Measurements from ENCODE around the gene TMEM255B.
"Not testable (repeated sequence)": the region's sequence is repeated elsewhere in the genome, so short reads cannot be mapped to it uniquely, and the experiment has no call there.

Gene TMEM255B

DNA sequence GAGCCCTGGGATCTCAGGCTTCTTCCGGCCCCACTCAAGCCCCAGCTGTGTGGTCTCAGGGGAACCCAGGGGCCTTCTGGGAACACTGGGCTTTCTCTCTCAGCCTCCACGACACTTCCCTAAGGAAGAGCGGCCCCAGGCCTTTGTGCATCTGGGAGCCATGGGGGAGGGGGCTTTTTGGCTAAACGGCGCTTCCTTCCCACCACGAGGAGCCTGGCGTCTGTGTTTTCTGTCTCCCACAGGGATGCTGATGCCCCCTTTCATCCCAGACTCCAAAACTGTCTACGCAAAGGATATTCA, 24.2 kb upstream of the TMEM255B start:
- DNase-seq (ENCODE audit: low read depth) = no peak

GRCh38 chr13:113735194-113735593, 23.8 kb upstream of the TMEM255B start:
- DNase-seq (ENCODE audit: low read depth) = no peak

GRCh38 chr13:113735750-113736149, 23.3 kb upstream of the TMEM255B start:
- no peak for DNase-seq (ENCODE audit: low read depth)

GRCh38 chr13:113736258-113736731, 22.7 kb upstream of the TMEM255B start:
- no peak for DNase-seq (ENCODE audit: low read depth)

DNA sequence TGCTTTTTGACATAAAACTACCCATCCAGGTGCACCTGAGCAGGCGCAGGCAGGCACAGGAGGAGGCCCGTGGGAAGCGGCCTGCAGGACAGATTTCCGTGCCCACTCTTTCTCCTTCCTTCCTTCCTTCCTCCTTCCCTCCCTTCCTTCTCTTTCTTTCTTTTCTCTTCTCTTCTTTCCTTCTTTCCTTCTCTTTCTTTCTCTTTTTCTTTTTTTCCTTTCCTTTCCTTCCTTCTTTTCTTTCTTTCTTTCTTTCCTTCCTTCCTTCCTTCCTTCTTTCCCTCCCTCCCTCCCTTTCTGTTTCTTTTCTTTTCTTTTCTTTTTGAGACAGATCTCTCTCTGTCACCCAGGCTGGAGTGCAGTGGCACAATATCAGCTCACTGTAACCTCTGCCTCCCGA, 21.2 kb upstream of the TMEM255B start:
- DNase-seq (ENCODE audit: low read depth) = no peak

GRCh38 chr13:113739527-113740285, 19.3 kb upstream of the TMEM255B start:
- DNase-seq (ENCODE audit: low read depth) = no peak

DNA sequence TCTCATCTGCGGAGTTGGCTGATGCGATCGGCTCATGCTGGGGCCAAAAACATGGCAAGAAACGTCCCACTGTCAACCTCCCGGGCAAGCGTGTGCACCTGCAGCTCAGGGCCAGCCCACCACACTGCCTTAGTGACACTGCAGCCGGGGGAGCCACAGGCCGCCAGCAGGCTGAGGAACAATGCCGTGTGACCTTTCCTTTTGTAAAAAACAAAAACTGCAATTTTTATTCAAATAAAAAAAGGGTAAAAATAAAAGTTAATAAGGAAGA, 18.8 kb upstream of the TMEM255B start:
- DNase-seq (ENCODE audit: low read depth) = no peak

- no peak for DNase-seq (ENCODE audit: low read depth)
Measured at GRCh38 chr13:113740661-113741060, 18.4 kb upstream of the TMEM255B start.

GRCh38 chr13:113741191-113741668, 17.8 kb upstream of the TMEM255B start:
- DNase-seq (ENCODE audit: low read depth) = no peak

GRCh38 chr13:113742000-113742441, 17.0 kb upstream of the TMEM255B start:
- no peak for DNase-seq (ENCODE audit: low read depth)

DNA sequence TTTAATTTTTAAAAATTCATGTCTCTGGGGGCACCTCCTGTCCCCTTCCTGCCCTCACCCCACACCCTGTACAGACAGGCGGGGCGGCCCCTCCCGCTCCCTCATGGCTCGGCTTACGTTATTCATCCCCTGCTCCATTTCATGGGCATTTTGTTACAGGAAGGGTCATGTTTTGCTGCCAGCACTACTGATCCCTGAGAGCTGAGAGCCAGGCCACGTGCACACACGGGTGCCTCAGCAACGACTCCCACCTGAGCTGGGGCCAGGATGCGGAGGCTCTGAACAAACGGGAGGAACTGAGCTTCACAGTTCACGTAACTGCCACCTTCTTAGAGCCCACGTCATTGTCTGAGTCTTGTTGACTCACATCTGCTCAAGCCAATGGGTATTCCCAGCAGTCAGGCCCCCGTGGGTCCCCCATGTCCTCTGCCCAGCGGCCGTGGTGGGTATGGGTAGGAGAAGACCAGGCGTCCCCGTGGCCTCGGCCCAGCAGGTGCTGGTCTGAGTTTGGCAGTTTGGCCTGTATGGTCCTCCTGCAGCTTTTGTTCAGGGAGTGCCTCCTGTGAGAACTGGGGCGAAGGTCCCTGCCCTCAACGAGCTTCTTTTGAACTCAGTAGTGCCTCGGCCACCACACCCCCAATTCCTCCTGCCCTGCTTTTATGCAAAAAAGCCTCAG, 16.4 kb upstream of the TMEM255B start:
- no peak for DNase-seq (ENCODE audit: low read depth)

DNA sequence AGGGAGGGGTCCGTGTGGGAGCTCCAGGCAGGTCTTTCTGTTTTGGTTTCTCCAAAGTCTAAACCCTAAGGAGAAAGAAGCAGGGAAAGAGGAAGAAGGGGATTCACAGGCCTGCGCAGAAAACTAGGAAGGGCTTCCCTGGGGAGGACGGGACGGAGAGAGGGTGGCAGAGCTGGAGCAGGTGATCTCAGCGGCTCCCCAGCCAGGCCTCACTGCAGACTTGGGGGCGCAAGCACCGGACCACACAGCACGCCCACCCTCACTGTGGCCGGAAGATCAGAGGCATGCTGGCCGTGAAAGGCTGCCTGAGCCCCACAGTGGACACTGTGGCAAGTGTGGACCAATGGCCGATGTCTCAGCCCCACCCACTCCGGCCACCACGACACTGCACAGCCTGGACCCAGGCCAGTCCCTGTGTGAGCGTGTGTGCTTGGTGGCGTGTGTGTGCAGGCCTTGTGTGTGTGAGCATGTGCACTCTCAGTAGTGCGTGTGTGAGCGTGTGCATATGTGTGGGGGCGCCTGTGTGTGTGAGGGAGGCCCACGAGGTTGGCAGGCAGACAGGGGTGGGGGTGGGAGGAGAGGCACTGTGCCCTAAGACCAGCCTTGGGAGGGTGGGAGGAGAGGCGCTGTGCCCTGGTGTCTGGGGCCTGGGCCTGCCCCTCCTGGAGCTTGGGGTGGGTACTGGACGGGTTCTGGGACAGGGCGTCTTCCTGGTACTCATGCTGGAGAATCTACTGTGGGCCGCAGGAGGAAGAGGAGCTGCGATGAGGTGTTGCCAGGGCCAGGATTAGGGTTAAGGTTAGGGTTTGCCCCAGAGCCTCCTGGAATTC, 15.4 kb upstream of the TMEM255B start:
- DNase-seq (ENCODE audit: low read depth) = no peak

GRCh38 chr13:113744197-113745000, 14.6 kb upstream of the TMEM255B start:
- DNase-seq (ENCODE audit: low read depth) = no peak

DNA sequence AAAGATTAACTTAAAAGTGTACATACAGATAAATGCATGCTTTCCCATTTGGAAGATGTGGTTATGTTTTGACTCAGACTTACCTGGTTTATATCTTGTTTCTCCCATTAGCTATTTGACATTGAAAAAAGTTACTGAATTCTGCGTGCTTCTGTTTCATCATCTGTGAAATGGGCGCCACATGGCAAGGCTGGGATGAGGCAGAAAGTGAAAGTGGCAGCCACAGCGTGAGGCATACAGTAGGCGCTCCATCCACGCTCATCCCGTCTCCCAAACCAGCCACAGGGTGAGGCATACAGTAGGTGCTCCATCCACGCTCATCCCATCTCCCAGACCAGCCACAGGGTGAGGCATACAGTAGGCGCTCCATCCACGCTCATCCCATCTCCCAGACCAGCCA, 14.0 kb upstream of the TMEM255B start:
- no peak for DNase-seq (ENCODE audit: low read depth)

GRCh38 chr13:113745500-113746142, 13.4 kb upstream of the TMEM255B start:
- not testable (repeated sequence) for DNase-seq (ENCODE audit: low read depth)

DNA sequence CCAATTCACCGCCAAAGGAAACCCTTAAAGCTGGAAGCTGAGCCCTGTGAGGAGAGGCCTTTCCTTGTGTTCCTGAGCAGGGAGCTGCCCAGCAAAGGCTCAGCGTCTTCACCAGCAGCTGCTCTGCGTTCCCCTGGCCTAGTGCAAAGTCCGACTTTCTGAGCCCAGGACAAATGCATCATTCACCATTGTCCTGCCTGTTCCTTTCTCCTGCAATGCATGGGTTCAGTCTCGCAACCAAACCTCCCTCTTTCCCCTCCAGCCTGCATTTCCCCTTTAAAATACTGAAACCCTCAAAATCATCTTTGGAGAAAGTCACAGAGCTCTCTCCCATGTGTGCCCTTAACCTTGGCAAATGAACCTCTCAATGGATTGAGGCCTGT, 12.9 kb upstream of the TMEM255B start:
- DNase-seq (ENCODE audit: low read depth) = no peak

- no peak for DNase-seq (ENCODE audit: low read depth)
Measured at GRCh38 chr13:113746671-113747070, 12.4 kb upstream of the TMEM255B start.

- DNase-seq (ENCODE audit: low read depth) = no peak
Measured at GRCh38 chr13:113747291-113747833, 11.7 kb upstream of the TMEM255B start.

GRCh38 chr13:113748101-113748861, 10.7 kb upstream of the TMEM255B start:
- DNase-seq (ENCODE audit: low read depth) = no peak

DNA sequence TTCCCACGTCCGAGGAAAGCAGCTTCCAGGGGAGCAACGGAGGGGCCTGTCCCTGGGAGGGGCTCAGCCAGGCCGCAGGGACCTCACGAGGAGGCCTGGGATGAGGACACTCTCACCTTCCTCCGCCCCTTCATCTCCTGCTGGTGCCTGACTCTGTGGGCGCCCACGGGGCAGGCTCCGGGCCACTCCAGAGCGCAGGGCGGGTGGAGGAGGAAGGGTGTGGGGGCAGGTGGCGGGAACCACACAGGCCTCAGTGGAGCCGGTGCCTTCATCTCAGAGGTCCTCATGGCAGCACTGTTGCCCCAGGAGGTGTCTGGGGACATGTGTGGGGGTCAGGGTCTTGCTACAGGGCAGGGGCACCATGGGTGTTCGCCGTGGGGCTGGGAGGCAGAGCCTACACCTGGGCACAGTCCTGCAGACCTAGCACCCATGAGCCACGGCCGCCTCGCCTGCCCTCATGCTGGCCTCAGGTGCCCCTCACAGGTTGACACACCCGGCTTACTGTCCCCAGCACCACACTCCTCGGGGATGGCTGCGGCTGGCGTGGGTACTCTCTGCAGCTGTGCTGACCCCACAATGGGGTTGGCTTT, 10.1 kb upstream of the TMEM255B start:
- DNase-seq (ENCODE audit: low read depth) = no peak

Data from activated T-helper 9 cell treated with anti-CD3 and anti-CD28 coated beads, Interleukin-2, amount 50 U/mL, for 16 hours (primary cell).